ENCODE data around the gene UBR4.
"Not testable (repeated sequence)": the region's sequence is repeated elsewhere in the genome, so short reads cannot be mapped to it uniquely, and the experiment has no call there.

Gene UBR4

DNA sequence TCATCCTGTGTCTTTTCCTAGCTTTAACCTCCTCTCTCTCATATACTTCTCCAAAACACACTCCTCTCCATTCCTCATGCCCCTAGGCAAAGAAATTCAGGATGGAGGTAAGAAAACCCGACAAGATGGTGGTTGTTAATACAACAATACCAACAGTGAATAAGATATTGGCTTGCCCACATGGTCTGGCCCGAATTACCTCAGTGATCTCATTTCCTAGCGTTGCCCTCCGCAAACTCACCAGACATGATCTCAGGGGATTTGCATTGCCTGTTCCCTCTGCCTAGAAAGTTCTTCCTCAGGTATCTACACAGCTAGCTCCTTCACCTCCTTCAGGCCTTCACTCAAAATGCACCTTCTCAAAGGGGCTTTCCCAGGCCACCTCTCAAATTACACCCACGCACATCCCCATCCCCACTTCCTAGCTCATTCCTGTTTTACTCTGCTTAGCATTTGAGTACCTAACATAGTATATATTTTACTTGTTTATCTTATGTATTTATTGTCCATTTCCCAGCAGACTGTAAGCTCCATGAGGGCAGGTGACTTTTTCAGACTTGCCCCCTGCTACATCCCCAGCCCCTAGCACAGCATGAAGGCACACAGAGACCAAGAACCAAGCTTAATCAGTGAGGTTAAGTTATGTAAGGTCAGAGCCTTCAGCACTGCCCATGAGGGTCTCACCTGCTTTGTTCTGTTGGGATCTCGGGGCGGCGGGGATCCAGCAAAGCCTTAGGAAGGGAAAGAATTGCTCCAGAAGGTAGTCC, 10.2 kb upstream of the UBR4 start:
- DNase-seq (ENCODE audit: low spot score) = no peak

DNA sequence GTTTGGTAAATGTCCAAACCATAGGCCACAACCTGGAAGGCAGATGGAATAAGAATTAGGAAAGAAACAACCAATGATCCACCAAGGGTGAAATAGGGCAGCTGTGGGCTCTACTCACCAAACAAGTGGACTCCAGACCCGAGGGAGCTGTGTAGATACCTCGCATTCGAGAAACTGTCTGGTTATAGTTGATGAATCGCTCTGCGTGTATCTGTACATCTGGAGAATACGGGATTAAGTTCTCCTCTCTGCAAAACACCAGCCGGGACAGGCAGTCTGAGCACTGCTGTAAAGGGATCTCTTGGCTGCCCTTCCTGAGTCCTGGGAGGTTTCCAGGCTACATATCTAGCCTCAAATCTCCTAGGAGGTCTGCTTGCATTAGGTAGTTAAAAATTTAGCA, 9.4 kb upstream of the UBR4 start:
- no peak for DNase-seq (ENCODE audit: low spot score)

DNA sequence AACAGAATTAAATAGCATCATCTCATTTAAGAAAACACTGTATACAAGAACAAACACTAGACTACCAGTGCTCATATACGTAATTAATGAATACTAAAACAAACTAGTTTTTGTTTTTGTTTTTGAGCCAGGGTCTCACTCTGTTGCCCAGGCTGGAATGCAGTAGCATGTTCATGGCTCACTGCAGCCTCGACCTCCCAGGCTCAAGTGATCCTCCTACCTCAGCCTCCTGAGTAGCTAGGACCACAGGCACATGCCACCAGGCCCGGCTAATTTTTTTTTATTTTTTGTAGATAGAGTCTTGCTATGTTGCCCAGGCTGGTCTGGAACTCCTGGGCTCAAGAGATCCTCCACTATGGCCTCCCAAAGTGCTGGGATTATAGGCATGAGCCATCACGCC, 6.5 kb upstream of the UBR4 start:
- DNase-seq (ENCODE audit: low spot score) = not testable (repeated sequence)

DNA sequence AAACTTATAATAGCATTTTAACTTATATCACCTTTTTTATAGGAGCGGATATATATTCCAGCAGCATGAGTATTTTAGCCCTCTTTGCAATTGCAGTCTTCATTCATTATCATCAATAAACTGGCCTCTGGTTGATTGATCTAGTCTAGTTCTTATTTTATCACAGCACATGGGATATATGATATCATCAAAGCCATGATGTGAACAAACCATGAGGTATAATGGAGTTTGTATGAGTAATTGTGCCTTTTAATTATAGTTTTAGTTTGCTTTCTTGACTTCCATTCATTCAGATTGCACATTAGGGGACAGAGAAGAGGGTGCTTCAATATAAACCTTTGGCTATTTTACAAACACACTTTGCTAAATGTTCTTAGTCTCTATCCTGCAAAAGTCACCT, 3.5 kb upstream of the UBR4 start:
- no peak for DNase-seq (ENCODE audit: low spot score)

DNA sequence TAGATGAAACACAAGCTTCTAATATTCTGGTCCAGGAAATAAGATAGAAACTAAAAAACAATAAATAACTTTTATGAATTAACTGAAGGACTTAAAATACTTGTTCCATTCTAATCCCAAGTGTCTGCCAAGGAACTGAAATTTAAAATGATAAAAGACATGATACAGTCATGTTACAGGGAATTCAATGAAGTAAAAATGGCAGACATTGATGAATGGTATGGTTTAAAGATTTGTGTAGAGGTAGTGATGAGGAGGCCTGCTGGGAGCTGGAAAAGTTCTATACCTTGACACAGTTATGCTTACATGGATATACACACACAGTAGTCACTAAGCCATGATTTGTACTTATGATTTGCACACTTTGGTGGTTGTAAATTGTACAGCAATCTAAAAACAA, 2.1 kb upstream of the UBR4 start:
- DNase-seq (ENCODE audit: low spot score) = no peak

DNA sequence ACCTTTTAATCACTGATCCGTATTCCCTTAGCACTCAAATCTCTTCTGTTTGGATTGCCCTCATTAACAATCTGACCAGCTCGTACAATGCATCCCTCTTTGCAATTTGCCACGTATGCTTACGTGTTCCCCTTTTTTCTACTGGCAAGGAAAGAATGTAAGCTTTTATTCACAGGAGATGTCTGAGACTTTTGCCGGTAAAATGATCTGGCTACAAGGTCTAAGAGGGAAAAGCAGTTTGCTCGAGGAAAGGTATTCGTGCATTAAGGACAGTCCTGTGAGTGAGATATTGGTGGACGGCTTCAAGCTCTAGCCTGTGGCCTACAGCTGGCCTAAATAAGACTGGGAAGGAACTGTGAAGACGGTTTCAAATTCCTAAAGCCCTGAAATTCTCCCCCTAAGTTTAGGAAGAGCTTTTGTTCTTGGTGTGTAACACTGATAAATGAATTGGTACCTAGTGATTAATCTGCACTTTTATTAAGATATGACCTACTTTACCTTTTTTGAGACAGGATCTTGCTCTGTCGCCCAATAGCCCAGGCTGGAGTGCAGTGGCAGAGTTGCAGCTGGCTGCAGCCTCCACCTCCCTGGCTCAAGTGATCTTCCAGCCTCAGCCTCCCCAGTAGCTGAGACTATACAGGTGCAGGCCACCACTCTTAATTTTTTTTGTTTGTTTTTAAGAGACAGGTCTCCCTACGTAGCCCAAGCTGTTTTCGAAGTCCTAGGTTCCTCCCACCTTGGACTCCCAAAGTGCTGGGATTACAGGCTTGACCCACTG, 895 bp upstream of the UBR4 start:
- no peak for DNase-seq (ENCODE audit: low spot score)

DNA sequence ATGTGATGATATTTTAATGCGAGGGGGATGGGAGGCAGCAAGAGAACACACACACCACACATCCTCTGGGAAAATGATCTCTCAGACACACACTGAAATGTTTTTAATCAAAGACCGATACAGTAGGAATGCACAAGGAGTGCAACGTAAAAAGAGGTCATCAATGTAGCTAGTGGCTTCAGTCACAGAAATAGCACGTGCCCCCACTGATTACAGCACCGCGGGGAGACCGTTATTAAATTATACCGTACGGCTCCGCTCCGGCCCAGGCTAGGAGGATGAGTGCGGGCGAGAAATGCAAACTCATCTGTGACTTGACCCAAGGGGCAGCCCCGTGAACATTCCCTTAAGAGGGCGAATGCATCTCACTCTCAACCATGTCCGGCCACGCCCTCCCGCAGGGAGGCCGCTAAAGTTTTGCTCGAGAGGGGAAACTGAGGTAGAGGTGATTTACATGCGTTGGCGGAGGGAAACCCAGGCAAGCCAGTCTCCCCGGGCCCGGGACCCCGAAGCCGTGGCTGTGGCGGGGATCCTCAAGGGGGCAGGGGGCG, 552 bp downstream of the UBR4 start:
- peak; percentile 65 for DNase-seq (ENCODE audit: low spot score)

DNA sequence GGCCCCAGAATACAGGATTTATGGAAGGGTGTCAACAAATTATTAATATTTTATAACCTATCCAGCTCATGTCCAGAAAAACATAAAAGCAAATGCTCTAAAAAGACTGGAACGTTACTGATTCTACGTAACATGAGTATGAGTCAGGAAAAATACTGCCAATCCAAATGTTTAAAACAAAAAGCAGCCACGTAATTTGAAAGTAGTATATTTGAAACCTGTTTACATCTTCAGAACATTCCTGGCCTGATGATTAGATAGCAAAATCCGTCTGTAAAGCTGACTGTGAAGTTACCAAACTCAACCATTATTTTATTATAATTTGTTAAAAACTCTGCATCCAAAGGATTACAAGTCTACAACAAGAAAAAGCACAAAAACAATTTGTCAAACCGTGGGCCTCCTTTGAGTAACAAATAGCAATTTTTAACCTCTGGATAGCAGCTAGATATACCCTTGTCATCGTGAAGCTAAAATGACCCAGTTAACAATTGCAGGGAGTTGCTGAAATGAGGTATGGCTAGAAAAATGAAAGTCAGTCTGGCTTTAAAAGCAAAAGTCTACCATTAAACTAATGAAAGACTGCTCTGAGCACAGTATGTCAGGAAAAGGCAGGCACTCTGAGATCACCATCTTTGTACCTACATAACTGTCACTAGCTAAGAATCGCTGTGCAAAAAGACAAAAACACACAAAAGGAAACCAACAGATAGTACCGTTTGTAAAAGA, 1.2 kb downstream of the UBR4 start:
- DNase-seq (ENCODE audit: low spot score) = peak; percentile 52

DNA sequence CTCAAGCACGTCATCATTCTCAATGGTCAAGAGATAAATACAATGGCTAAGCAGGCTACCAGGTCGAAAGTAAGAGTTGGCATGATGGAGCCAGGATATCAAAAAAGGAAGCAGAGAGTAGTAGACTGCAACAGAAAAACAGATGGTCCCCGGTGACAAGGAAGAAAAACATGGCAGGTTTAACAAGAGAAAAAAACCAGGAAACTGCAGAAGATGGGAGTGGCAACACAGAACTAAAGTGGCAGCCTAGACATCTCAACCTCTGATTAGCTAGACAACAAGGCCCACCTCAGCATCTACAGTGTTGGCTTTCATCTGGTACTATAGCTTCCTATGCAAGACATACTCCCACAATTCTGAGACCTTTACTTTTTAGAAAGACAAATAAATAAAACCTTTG, 3.1 kb downstream of the UBR4 start:
- no peak for DNase-seq (ENCODE audit: low spot score)

DNA sequence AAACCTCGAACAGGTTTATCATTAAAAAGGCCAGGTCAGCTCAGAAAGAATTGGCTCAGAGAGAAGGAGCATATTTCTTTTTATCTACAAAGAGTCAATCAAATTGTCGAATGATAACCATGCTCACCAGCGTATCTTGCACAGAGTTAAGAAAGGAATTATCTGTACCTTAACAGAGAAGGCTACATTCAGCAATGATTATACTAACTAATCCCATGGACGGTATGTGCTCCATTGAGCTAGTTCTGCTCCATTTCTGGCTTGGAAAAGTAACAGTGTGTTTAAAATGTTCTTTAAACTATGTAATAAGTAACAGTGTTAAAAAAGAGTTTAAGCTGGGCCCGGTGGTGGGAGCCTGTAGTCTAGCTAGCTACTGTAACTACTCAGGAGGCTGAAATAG, 4.2 kb downstream of the UBR4 start:
- DNase-seq (ENCODE audit: low spot score) = no peak

DNA sequence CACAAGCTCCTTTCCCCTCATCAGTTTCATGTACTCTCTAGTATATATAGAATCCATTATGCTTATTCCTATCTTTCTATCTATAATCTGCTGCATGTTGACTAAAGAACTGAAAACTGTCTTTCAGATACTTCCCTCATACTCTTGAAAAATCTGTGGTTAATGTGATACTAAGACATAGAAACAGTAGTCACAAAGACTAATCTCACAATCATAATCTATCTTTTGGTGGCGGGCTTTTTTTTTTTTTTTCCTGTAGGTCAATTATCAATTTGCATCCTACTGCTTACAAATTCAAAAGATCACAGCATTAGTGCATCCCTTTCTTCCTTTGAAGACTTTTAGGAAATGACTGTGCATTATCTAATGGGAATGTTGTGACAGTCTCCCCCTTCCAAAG, 4.7 kb downstream of the UBR4 start:
- no peak for DNase-seq (ENCODE audit: low spot score)

DNA sequence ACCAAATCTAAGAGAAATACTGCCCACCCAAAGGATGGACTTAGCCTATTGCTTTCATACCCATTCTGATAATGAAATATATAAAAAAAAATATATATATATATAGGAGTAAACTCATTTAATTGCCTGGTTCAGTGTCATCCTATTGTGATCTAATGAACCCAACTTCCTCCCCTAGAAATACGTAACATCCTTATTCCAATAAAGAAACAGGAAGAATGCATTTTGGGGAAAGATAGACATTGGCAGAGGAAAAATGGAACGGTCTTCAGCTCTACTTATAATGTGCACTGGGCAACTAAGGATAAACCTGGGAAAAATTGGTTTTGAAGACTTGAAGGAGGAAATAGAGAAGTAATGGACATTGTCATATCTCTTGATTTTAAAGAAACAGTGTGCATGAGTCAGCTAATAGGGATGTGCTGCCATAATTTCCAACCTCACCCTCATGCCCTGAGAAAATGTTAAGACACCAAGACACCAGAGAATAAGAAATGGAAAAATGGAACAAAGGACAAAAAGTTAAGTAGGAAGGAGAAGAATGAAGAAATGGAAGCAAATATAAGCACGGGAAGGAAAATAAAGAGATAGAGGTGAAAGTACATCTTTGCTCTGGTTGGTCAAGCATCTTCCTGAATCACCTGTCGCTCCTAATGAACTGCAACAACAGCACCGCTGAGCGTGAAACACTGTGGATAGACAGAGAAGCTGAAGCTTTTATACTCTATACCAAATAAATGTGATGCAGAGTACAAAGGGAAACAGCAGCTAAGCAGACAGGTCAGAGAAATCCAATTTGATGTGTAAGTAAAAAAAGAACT, 5.4 kb downstream of the UBR4 start:
- DNase-seq (ENCODE audit: low spot score) = no peak

DNA sequence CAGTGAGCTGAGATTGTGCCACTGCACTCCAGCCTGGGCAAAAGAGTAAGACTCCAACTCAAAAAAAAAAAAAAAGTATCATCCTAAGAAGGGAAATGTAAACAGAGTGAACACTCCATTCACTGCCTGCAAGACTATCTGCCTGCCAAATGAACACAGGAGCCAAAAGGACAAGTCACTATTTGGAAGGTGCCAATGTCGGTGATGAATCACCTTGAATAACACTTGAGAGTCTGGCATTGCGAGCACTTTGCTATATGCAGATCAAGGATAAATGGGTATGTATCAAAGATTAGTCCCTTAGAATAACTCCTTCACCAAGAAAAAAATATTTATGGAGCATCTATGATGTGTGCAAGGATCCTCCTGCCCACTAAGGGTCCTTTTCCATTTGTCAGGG, 6.6 kb downstream of the UBR4 start:
- DNase-seq (ENCODE audit: low spot score) = peak; percentile 65

DNA sequence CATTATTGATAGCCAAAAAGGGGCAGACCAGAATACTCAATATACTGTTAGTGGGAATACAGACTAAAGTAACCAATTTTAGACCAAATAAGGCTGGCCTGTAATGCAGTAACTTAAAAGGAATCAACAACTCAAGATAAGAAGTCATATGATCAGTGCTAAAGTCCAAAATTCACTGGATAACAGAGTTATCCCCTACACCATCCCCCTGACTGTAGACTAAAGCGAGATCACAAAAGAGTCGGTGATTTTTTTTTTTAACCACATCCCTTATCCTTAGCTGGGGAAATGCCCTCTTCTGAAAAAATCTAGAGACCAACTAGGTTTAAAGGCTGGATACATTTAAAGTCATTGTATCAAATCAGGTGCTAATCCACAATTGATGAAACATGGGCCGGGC, 7.7 kb downstream of the UBR4 start:
- DNase-seq (ENCODE audit: low spot score) = no peak

DNA sequence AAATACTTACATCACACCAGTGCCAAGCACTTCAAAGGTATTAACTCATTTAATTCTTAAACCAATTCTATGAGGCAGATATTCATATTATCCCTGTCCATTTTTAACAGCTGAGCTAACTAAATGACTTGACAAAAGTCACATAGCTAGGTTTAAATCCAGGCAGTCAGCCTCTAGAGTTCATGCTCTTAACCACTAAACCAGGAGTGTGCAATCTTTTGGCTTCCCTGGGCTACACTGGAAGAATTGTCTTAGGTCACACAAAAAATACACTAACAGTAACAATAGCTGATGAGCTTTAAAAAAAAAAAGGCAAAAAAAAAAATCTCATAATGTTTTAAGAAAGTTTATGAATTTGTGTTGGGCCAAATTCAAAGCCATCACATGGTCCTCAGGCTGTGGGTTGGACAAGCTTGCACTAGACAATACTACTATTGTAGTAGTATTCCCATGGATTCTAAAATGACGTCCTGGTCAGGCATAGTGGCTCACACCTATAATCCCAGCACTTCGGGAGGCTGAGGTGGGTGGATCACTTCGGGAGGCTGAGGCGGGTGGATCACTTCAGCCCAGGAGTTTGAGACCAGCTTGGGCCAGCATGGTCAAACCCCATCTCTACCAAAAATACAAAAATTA, 10.0 kb downstream of the UBR4 start:
- DNase-seq (ENCODE audit: low spot score) = no peak

DNA sequence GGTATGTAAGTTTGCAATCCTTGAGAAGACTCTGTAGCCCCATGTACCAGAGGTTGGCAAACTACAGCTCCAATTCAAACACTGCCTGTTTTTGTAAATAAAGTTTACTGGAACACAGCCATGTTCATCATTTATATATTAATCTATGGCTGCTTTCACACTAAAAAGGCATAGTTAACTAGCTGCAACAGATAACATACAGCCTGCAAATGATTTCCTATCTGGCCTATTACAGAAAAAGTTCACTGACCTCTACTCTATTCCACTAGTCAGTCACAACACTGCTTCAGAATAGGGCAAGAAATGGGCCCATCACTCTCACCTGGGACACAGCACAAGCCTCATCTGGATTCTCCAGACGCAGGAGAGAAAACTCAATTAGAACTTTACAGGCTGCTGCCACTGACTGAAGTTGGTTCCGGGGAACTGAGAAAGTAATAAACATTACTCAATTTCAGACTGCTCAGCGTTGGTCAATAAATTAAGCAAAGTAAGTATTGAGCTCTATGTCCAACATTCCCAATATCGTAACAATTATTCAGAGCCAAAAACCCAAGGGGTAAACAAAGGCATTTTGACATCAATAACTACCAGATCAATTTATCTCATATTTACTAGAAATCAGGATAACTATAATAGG, 10.6 kb downstream of the UBR4 start:
- no peak for DNase-seq (ENCODE audit: low spot score)

DNA sequence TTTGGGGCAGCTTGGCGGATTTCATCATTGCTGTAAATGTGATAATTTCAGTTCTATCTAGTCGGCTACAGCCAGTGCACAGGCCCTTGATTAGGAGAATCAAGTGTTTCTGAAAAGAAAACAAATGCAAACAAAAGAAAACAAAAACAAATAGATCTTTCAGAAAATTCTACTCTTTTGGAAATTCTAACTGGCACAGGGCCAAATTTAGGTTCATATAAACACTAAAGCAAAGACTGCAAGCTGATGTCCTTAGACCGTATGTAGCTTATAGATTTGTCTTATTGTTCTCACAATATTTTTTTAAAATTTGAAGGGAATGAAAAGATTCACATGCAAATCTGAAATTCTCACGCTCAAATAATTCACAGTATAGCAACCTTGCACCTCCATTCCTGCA, 11.2 kb downstream of the UBR4 start:
- no peak for DNase-seq (ENCODE audit: low spot score)

DNA sequence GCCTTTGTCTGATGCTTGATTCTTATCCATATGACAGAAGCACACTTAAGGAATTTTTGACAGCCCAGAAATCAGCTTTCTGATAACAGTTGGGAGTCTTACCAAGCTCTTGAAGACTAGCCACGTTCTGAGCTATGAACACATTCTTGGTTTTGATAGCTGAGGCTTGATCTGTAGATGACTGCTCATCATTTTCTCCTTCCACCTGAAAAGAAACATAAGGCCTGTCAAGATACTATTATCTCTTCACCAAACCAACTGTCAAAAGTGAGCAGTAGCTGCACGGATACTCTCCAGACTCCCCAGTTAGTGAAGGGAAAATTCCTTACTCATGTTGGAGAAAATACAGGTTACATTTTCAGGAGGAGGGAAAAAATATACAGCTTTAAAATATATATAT, 12.2 kb downstream of the UBR4 start:
- no peak for DNase-seq (ENCODE audit: low spot score)

DNA sequence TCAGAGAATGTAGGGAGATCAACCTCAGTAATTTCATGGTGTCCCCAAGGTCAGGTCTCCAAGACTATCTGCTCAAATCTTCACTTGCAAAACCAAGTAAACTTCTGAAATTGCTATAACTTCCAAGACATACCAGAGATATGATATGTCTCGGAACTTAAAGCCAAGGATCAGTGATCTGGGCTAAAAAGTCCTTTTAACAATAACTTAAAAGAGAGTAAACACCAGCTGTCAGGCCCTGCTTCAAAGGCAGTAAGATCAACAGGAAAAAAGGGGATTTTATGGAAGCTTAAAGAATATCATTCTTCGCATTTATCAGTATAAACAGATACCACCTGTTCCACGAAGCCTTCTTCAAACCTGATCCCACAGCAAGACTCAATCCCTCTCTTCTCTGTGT, 13.7 kb downstream of the UBR4 start:
- DNase-seq (ENCODE audit: low spot score) = no peak

DNA sequence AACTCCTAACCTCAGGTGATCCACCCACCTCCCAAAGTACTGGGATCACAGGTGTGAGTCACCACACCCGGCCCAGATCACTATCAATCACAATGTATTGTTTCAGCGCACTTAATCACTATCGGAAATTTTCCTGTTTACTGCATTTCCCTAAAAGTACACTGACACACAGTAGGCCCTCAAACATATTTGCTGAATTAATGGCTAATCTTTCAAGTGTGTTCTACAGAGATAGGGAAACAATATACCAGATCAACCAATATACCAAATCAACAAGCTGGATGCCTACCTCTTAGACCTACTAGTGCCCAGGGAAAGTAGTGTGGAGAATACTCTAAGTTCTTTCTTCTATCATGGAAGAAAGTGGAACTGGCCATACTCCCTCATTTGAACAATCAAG, 17.1 kb downstream of the UBR4 start:
- no peak for DNase-seq (ENCODE audit: low spot score)

DNA sequence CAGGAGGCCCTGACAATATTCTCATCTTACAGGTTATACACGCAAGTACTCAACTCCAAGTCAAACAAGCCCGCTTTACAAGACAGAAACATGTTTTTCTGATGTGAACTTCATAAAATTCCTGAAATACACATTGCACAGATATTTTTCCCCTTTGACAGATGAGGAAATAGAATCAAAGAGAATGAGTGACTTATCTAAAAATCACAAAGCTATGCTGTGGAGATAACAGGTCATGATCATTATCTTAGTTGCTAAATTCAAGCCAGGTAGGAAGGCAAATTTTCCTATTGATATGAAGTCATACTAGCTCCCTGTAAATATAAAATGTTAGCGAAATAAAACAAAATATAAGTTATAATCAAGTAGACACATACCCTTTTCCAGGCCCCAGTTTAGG, 18.3 kb downstream of the UBR4 start:
- no peak for DNase-seq (ENCODE audit: low spot score)
